Smooth muscle cell (in vitro differentiated cells): ENCODE measurements around the gene NDUFB7. TPM values are rescaled to one million over a fixed set of nuclear protein-coding genes. Genes with fewer than 3 reads are reported as not detected.
"Not testable (repeated sequence)": the region's sequence is repeated elsewhere in the genome, so short reads cannot be mapped to it uniquely, and the experiment has no call there.

Experiments
- DNase-seq: peaks from one replicate; lab custom pipeline; 2025; ENCODE audit not compliant: unreplicated experiment; lab: John Stamatoyannopoulos, UW
- H2AFZ ChIP-seq: fragments of 200-600 bp; sonication (generic); 2 replicates; pipeline ENCODE4 v1.6.0; 2016; ENCODE audit warnings: antibody characterized with exemption, low read depth, mild to moderate bottlenecking
- H3F3A ChIP-seq: fragments of 200-600 bp; sonication (generic); 2 replicates; pipeline ENCODE4 v1.6.0; 2017; ENCODE audit warnings: antibody characterized with exemption, low read depth
- H3K27ac ChIP-seq: fragments of 200-600 bp; sonication (generic); 2 replicates; pipeline ENCODE4 v1.5.1; 2016; ENCODE audit warnings: low read depth, mild to moderate bottlenecking
- H3K27me3 ChIP-seq: fragments of 200-600 bp; sonication (generic); 2 replicates; pipeline ENCODE4 v1.6.1; 2016; ENCODE audit warnings: low read depth, mild to moderate bottlenecking
- H3K36me3 ChIP-seq: fragments of 200-600 bp; sonication (generic); 2 replicates; pipeline ENCODE4 v1.5.1; 2016; ENCODE audit warnings: low read depth
- H3K4me1 ChIP-seq: fragments of 200-600 bp; sonication (generic); 2 replicates; pipeline ENCODE4 v1.5.1; 2016; ENCODE audit warnings: low read depth
- H3K4me2 ChIP-seq: fragments of 200-600 bp; sonication (generic); 2 replicates; pipeline ENCODE4 v1.6.0; 2016; ENCODE audit warnings: mild to moderate bottlenecking
- H3K4me3 ChIP-seq: fragments of 200-600 bp; sonication (generic); 2 replicates; pipeline ENCODE4 v1.5.1; 2016; ENCODE audit warnings: mild to moderate bottlenecking
- H3K79me2 ChIP-seq: fragments of 200-600 bp; sonication (generic); 2 replicates; pipeline ENCODE4 v1.6.0; 2016; ENCODE audit warnings: low read depth, mild to moderate bottlenecking
- H3K9ac ChIP-seq: fragments of 200-600 bp; sonication (generic); 2 replicates; pipeline ENCODE4 v1.6.0; 2016; ENCODE audit warnings: low read depth
- H3K9me3 ChIP-seq: fragments of 200-600 bp; sonication (generic); replicated peaks from 2 replicates; pipeline ENCODE4 v1.5.1; 2016; ENCODE audit warnings: low read depth
- H4K20me1 ChIP-seq: fragments of 200-600 bp; sonication (generic); 2 replicates; pipeline ENCODE4 v1.6.0; 2016; ENCODE audit warnings: low read depth
- WGBS: methylation state at CpG from one replicate; pipeline ENCODE4 v1.1.7; 2016; ENCODE audit warnings: low lambda C conversion rate; 5-methylcytosine and 5-hydroxymethylcytosine counted together
- polyA plus RNA-seq: library from polyadenylated mRNA; unstranded; fragments of >200 nt; fragmentation: Nextera tagmentation; extraction: Ambion mirVana; gene quantifications from 2 replicates; pipeline ENCODE4 v1.2.1, GENCODE V29; 2016
- total RNA-seq: library from RNA; depleted of rRNA; stranded (reverse); fragments of >200 nt; gene quantifications from 2 replicates; pipeline ENCODE4 v1.2.3, GENCODE V29; 2014
- TF ChIP-seq, protein P1 (sequence below): fragments of 200-600 bp; sonication (generic); IDR thresholded peaks from 2 replicates; pipeline ENCODE4 v1.5.1; 2017; ENCODE audit warnings: borderline replicate concordance, mild to moderate bottlenecking, antibody characterized with exemption; ENCODE audit not compliant: insufficient read depth, poor library complexity, severe bottlenecking

NDUFB7 gene
- total and polyA plus RNA-seq, 2 experiments from 2014 or later: 316 to 361 TPM

DNA sequence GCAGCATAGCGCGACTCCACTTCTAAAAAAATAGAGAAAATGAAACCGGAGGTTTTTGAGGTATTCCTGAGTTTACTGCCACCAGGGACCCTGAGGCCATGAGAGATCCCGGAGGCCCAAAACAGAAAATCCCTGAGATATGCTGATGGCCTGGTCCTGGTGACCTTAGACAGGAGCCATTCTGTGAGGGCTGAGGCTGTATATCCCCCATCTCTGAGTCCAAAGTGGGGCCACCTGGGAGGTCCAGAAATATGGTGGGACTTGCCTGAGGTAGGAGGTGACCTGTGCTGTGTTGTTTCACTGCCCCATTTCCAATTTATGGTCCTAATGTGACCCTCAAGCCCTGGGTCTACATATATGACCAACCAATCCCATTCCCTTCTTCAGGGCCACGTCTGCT, 12.5 kb upstream of the NDUFB7 start:
- H4K20me1 ChIP-seq, H3K27ac ChIP-seq, H3F3A ChIP-seq, H3K9me3 ChIP-seq, H3K4me2 ChIP-seq, H2AFZ ChIP-seq, H3K4me1 ChIP-seq, H3K79me2 ChIP-seq, H3K27me3 ChIP-seq, H3K36me3 ChIP-seq, DNase-seq, H3K4me3 ChIP-seq, H3K9ac ChIP-seq: not testable (repeated sequence)
- WGBS: 86% methylated on average over 4 of the region's 5 CpGs

DNA sequence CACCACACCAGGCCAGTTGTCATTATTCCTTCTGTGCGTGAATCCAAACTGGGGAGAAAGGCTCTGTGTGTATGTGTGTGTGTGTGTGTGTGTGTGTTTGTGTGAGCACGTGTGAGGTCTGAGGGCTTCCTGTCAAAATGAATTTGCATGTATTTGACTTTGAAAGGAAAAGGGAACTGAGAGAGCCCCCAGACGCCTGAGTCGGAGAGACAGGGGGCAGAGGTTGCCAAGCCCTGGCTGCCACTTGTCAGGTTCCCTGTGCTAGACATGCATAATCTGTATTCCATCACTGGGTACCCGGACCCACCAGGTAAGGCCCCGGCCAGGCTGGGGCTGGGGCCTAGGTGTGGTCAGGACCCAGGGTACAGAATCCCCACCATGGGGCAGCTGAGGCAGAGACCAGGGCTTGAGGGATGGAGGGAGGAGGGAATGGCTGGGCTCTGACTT, 11.1 kb upstream of the NDUFB7 start, which contains the start of gene CLEC17A:
CLEC17A (plus strand) TSS at position 191 of the 447 bp plus-strand sequence; CDS start at position 268, 77 bp downstream.
- H3K4me3 ChIP-seq: no peak within 1 kb of the TSS
- H4K20me1 ChIP-seq: no peaks in the 10 kb centered on the region
- DNase-seq: no peak
- TF ChIP-seq, protein P1, sequence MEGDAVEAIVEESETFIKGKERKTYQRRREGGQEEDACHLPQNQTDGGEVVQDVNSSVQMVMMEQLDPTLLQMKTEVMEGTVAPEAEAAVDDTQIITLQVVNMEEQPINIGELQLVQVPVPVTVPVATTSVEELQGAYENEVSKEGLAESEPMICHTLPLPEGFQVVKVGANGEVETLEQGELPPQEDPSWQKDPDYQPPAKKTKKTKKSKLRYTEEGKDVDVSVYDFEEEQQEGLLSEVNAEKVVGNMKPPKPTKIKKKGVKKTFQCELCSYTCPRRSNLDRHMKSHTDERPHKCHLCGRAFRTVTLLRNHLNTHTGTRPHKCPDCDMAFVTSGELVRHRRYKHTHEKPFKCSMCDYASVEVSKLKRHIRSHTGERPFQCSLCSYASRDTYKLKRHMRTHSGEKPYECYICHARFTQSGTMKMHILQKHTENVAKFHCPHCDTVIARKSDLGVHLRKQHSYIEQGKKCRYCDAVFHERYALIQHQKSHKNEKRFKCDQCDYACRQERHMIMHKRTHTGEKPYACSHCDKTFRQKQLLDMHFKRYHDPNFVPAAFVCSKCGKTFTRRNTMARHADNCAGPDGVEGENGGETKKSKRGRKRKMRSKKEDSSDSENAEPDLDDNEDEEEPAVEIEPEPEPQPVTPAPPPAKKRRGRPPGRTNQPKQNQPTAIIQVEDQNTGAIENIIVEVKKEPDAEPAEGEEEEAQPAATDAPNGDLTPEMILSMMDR: no peak
- WGBS: 66% methylated on average over 6 of the region's 6 CpGs
- H3K36me3 ChIP-seq: no peaks in the 10 kb centered on the region
- no peaks in the 10 kb centered on the region for H3F3A ChIP-seq
- H3K4me2 ChIP-seq: no peak within 1 kb of the TSS
- no peaks in the 10 kb centered on the region for H3K9me3 ChIP-seq
- no peak within 1 kb of the TSS for H2AFZ ChIP-seq
- no peak within 1 kb of the TSS for H3K27ac ChIP-seq
- H3K27me3 ChIP-seq: no peaks in the 10 kb centered on the region
- no peaks in the 10 kb centered on the region for H3K79me2 ChIP-seq
- no peak within 1 kb of the TSS for H3K9ac ChIP-seq
- no peaks in the 10 kb centered on the region for H3K4me1 ChIP-seq

GRCh38 chr19:14580623-14581237, 8.9 kb upstream of the NDUFB7 start:
- WGBS: 65% methylated on average over 6 of the region's 6 CpGs
- H3K4me1 ChIP-seq: no peaks in the 10 kb centered on the region

DNA sequence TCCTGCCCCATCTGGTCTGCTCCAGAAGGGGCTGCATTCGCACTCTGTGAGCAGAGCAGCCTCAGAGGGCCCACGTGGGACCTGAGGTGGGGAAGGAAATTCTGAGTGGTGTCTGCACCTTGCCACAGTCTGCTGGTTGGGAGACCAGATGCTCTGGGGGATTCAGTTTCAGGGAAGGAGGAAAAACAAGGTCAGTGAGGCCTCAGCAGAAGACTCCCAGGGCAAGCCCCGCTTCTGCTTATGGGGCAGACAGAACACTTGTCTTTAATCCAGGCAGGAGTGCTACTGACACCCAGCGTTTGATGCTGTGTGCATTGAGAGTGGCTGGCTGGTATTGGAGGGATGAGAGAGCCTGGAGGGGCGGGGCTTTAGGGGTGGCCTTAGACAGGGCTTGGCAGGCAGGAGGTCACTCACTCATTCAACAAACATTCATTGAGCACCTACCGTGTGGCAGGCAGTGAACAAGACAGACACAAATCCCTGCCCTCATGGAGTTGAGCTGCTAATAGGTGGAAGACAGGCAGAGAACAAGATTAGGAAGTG, 6.1 kb upstream of the NDUFB7 start:
- TF ChIP-seq, protein P1: no peak
- Histone ChIP-seq H3K9me3 (no peaks in the 10 kb centered on the region), H3K9ac (no peak overlapping the region), H3K4me1 (no peaks in the 10 kb centered on the region), H2AFZ (no peak overlapping the region), H3K36me3 (no peaks in the 10 kb centered on the region), H3K27me3 (no peaks in the 10 kb centered on the region), H3K79me2 (no peaks in the 10 kb centered on the region), H4K20me1 (no peaks in the 10 kb centered on the region), H3K4me2 (no peak overlapping the region), H3F3A (no peaks in the 10 kb centered on the region), H3K4me3 (no peak overlapping the region), H3K27ac (no peak overlapping the region)
- DNase-seq: no peak
- WGBS: 62% methylated on average over 6 of the region's 6 CpGs

More at GRCh38 chr19:14580623-14581237, 8.9 kb upstream of the NDUFB7 start:
- Histone ChIP-seq H3F3A (no peaks in the 10 kb centered on the region), H3K9me3 (no peaks in the 10 kb centered on the region), H3K9ac (no peak overlapping the region), H3K79me2 (no peaks in the 10 kb centered on the region), H3K27me3 (no peaks in the 10 kb centered on the region), H4K20me1 (no peaks in the 10 kb centered on the region), H3K27ac (no peak overlapping the region), H3K4me2 (no peak overlapping the region), H2AFZ (no peak overlapping the region), H3K4me3 (no peak overlapping the region), H3K36me3 (no peaks in the 10 kb centered on the region)
- DNase-seq: no peak
- TF ChIP-seq, protein P1: no peak
